Stimulated activated CD4-positive, alpha-beta T cell treated with anti-CD3 and anti-CD28 coated beads, TNF-alpha, amount 100 ng/mL, for 48 hours (primary cell): ENCODE results near the gene RPUSD3.

Experiments
- DNase-seq, 3 donors: peaks; one replicate each; pipeline ENCODE4 v3.0.0-alpha.2; 2020; ENCODE audit warnings: low read depth in 3 of 3

RPUSD3 gene

GRCh38 chr3:9834520-9835380 lies 9.1 kb downstream of the RPUSD3 start:
- DNase-seq = no peak

DNA sequence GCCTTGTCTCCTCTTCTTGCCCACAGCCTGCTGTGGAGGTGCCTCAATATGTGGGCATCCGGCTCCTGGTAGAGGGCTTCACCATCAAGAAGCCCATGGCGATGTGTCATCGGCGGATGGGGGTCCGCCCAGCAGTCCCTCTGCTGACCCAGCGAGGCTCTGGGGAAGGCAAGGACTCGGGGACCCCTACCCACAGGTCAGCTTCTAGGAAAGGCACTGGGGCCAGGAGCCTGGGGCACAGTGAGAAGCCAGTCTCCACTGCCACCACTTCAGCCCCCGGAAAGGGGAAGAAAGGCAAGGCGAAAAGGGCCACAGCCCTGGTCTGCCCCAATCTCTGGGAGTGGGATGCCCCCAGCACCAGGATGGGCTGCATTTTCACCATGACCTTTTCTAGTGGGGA lies 10.7 kb downstream of the RPUSD3 start:
- DNase-seq = no peak

DNA sequence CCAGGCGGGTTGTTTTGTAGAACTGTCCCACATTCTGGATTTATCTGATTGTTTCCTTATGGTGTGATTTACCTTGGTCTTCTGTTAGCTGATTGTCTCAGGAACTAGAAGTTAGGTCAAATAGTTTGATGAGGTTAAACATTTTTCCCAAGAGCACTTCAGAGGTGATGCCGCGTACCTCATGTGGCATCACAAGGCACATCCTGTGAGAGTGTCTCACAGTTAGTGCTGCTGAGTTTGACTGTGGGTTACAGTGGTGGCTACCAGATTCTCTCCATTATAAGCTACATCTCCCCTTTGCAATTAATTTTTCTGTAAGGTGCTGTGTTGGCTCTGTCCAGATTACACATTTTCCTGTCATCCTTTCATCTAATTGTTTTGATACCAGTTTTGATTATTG lies 12.6 kb downstream of the RPUSD3 start:
- no peak for DNase-seq

DNA sequence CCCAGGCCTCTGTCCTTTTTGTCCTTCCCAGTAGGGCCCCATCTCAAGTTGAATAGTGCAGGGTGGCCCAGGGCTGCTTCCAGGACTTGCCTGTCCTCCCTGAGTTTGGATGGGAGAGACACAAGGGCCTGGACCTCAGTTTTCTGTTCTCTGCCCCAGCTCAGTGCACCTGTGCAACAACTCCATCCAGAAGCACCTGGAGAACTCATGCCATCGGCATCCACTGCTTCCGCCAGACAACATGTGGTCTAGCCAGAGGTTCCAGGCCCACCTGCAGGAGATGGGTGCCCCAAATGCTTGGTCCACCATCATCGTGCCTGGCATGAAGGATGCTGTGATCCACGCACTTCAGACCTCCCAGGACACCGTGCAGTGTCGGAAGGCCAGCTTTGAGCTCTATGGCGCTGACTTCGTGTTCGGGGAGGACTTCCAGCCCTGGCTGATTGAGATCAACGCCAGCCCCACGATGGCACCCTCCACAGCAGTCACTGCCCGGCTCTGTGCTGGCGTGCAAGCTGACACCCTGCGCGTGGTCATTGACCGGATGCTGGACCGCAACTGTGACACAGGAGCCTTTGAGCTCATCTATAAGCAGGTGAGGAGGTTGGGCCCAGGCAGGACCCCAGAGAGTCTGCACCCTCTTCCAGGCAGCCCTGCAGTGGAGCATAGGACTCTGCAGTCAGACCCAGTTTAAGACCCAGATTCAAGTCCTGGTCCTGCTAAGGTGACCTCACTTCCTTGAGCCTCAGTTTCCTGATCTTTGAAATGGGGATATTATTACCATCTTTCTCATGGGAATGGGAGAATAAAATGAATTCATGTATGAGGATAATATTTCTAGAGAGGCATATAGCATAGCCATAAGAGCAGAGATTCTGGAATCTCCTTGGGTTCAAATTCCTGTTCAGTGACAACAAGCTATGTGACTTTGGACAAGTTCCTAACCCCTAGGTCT lies 14.7 kb downstream of the RPUSD3 start:
- no peak for DNase-seq

GRCh38 chr3:9826815-9827573 lies 16.8 kb downstream of the RPUSD3 start:
- DNase-seq = no peak

GRCh38 chr3:9825451-9826040 lies 18.3 kb downstream of the RPUSD3 start:
- DNase-seq = no peak

DNA sequence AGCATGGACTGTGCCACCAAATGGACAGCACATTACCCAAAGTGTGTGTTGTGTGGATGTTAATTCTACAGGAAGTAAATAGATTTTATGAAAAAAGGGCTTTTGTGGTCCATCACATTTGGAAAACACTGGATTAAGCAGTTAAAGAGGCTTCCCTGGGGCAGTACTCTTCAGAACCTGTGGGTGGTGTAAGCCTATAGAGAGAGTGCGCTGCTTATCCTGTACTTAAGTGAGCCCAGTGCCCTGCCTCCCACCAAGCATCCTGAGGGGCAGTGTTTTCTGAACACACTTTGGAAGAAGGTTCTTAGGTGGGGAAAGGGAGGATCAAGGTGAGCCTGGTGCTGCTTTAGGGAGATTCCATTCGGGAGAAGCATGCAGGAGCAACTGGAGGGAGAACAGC lies 22.9 kb downstream of the RPUSD3 start:
- no peak for DNase-seq

- no peak for DNase-seq
These were observed 23.3 kb downstream of the RPUSD3 start for GRCh38 chr3:9820543-9820942.

DNA sequence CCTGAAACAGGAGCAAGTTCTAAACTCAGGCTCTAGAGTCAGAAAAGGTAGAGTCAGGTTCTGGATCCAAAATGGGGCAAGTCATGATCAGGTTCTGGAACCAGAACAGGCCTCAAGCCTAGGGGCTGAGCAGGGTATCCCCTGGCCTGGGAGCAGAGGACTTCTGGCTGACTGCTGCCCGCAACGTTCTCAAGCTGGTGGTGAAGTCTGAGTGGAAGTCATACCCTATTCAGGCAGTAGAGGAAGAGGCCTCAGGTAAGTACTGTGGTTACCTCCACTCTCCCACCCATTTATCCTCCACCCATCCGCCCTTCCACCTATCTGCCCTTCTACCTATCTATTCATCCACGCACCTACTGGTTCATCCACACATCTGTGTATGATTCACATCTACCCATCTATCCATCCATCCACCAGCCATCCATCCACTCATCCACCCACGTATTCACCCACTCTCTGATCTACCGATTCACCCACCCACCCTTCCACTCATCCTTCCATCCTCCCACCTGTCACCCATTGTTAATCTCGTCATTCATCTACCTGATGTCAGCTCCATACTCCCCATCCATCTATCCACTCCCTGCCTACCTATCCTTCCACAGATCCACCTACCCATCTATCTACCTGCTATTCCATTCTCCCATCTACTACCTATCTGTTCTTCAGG lies 25.0 kb downstream of the RPUSD3 start:
- no peak for DNase-seq

DNA sequence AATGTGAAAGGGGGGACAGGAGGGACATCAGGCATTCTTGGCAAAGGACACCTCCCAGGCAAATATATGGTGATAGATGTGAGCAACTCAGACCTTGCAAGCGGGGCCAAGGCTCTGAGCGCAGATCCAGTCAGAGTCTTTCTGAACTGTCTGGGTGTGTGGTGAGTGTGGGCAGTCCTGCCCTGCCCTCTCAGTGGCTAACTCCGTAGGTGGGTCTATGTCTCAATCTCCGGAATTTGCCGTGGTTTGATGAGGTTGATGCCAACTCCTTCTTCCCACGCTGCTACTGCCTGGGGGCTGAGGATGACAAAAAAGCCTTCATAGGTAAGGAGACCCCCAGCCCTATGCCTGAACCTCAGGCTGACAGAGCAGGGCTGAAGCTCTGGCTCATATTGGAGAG lies 26.4 kb downstream of the RPUSD3 start:
- DNase-seq = no peak

DNA sequence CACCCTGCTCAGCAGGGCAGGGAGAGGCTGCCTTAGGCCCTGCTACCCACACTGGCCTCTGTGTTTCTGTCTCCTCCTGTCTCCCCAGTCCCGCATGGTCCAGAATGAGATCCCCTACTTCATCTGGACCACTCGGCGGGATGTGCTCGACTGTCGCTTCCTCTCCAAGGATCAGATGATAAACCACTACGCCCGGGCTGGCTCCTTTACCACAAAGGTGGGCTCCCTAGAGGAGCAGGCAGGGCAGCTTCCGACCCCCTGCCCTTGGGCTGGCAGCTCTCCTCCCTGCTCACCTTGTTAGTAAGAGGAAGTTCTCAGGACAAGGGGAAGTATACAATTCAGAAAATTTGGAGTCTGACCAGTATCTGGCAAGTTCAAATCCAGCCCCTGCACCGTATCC lies 27.8 kb downstream of the RPUSD3 start:
- DNase-seq = no peak

- no peak for DNase-seq
These were observed 30.8 kb downstream of the RPUSD3 start for GRCh38 chr3:9812870-9813483.

DNA sequence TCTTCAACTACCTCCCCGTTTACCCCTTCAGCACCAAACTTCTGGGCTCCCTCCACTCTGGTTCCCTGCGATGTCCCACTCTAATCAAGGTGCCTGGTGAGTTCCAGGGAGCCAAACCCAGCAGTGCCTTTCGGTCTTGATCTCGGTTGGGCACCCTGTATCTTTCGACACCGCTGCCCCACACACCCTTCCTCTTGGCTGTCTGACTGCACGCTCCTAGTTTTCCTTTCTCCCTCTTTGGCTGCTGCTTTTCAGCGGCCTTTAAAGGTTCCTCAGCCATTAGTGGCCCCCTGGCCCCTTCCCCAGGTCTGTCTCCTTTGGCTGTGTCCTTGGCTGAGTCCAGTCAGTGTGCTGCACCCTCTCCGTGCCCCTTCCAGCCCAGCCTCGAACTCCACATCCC lies 33.0 kb downstream of the RPUSD3 start:
- DNase-seq = no peak

DNA sequence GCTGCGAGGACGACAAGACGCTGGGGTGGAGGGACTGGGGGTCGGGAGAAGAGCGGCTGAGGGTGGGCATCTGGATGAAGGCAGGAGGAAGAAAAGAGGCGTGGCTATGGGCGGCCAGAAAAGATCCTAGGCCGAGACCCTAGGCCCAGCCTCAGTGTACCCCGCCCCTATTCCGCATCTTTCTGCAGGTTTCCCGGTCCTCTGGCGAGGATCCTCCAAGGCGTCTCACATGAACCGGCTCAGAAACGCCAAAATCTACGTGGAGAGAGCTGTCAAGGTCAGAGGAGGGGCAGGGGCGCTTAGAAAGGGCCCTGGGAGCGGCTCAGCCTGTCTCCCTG lies 33.4 kb downstream of the RPUSD3 start:
- no peak for DNase-seq

- DNase-seq = no peak
These were observed 34.0 kb downstream of the RPUSD3 start, which contains the start of gene TTLL3 for GRCh38 chr3:9809615-9810432. Gene TTLL3, plus strand, starts transcription at chr3:9810262. Its CDS starts 400 bp downstream, at chr3:9810662.

GRCh38 chr3:9809239-9809614 lies 34.6 kb downstream of the RPUSD3 start:
- no peak for DNase-seq

- peak in 1 of 3 donors; percentile 40 for DNase-seq
These were observed 35.3 kb downstream of the RPUSD3 start for GRCh38 chr3:9808345-9809037.

DNA sequence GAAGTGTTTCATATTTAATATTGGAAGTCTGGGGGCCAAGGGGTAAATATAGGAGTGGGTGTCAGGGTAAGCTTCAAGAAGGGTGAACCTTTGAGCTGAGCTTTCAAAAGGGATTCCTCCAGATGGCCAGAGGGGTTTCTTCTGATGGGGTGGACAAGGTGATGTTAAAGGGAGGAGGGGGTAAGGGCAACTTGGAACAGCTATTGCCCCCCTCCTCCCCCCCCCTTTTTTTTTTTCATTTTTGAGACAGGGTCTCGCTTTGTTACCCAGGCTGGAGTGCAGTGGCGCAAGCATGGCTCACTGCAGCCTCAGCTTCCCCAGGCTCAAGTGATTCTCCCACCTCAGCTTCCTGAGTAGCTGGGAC lies 35.8 kb downstream of the RPUSD3 start:
- DNase-seq = no peak
